PC-9 (cell line): ENCODE measurements around the gene NFASC. TPM values are rescaled to one million over a fixed set of nuclear protein-coding genes. Genes with fewer than 3 reads are reported as not detected.

Source experiments
- BruUV-seq: library from RNA; stranded (reverse); fragments of 400-500 nt; replicated peaks from 2 replicates; lab custom pipeline; 2021; lab: Mats Ljungman, UMichigan
- CTCF ChIA-PET: fragments of 300-600 bp; sonication (Branson Sonifier 250); formaldehyde crosslinking; loops from one replicate; lab custom pipeline; 2022; ENCODE audit warnings: antibody characterized with exemption; lab: Charles Lee
- POLR2A ChIA-PET: fragments of 300-600 bp; sonication (Branson Sonifier 250); formaldehyde crosslinking; loops from one replicate; lab custom pipeline; 2022; ENCODE audit warnings: antibody characterized with exemption; ENCODE audit not compliant: unreplicated experiment; lab: Charles Lee
- DNase-seq, 2 experiments: peaks; one replicate each; pipeline versions ENCODE4 v3.0.0 to v3.0.0-alpha.2; 2015 to 2022; ENCODE audit warnings: mixed read lengths in 1 of 2
- H2AFZ ChIP-seq: fragments of 200-600 bp; sonication (generic); 2 replicates; pipeline ENCODE4 v1.8.1; 2017; ENCODE audit warnings: antibody characterized with exemption
- H3F3A ChIP-seq: fragments of 200-600 bp; sonication (generic); 2 replicates; pipeline ENCODE4 v1.8.1; 2017; ENCODE audit warnings: antibody characterized with exemption, mild to moderate bottlenecking, low read depth; ENCODE audit not compliant: insufficient read depth
- H3K27ac ChIP-seq: fragments of 200-600 bp; sonication (generic); 2 replicates; pipeline ENCODE4 v1.6.1; 2016; ENCODE audit warnings: mixed run types
- H3K27me3 ChIP-seq: fragments of 200-600 bp; sonication (generic); 2 replicates; pipeline ENCODE4 v1.6.1; 2016; ENCODE audit warnings: low read depth, mixed run types; ENCODE audit not compliant: insufficient read depth
- H3K36me3 ChIP-seq: fragments of 200-600 bp; sonication (generic); 2 replicates; pipeline ENCODE4 v1.6.1; 2016; ENCODE audit warnings: low read depth, mixed run types
- H3K4me1 ChIP-seq: fragments of 200-600 bp; sonication (generic); replicated peaks from 2 replicates; pipeline ENCODE4 v1.6.1; 2016; ENCODE audit warnings: mixed run types; ENCODE audit not compliant: insufficient read depth
- H3K4me2 ChIP-seq: fragments of 200-600 bp; sonication (generic); 2 replicates; pipeline ENCODE4 v1.6.1; 2017; ENCODE audit warnings: mixed run types
- H3K4me3 ChIP-seq: fragments of 200-600 bp; sonication (generic); 2 replicates; pipeline ENCODE4 v1.6.1; 2016; ENCODE audit warnings: mixed run types
- H3K79me2 ChIP-seq: fragments of 200-600 bp; sonication (generic); 2 replicates; pipeline ENCODE4 v1.6.1; 2017; ENCODE audit warnings: low read depth, mixed run types
- H3K9me2 ChIP-seq: fragments of 200-600 bp; sonication (generic); 2 replicates; pipeline ENCODE4 v1.8.1; 2017; ENCODE audit warnings: mild to moderate bottlenecking; ENCODE audit not compliant: insufficient read depth
- H3K9me3 ChIP-seq: fragments of 200-600 bp; sonication (generic); 2 replicates; pipeline ENCODE4 v1.8.1; 2016; ENCODE audit warnings: low read depth; ENCODE audit not compliant: insufficient read depth
- H4K20me1 ChIP-seq: fragments of 200-600 bp; sonication (generic); 2 replicates; pipeline ENCODE4 v1.8.1; 2017; ENCODE audit not compliant: insufficient read depth
- EZH2 ChIP-seq: fragments of 200-600 bp; sonication (generic); IDR thresholded peaks from 2 replicates; pipeline ENCODE4 v1.8.0; 2017; ENCODE audit warnings: antibody characterized with exemption, low read depth
- intact Hi-C: fragments of 100-400 bp; cut with micrococcal nuclease; formaldehyde crosslinking; loops from one replicate; pipeline ENCODE4 v1.10.0; 2022; ENCODE audit not compliant: unreplicated experiment
- total RNA-seq: library from RNA; stranded (reverse); gene quantifications from 2 replicates; pipeline ENCODE4 v1.2.3, GENCODE V29; 2021
- TF ChIP-seq, protein P1 (sequence below): fragments of 200-600 bp; sonication (generic); conservative IDR thresholded peaks from 2 replicates; pipeline ENCODE4 v1.6.1; 2017; ENCODE audit warnings: mixed run types, antibody characterized with exemption, mild to moderate bottlenecking, moderate library complexity

Gene NFASC
- total RNA-seq, 1 experiment from 2014 or later = not detected

DNA sequence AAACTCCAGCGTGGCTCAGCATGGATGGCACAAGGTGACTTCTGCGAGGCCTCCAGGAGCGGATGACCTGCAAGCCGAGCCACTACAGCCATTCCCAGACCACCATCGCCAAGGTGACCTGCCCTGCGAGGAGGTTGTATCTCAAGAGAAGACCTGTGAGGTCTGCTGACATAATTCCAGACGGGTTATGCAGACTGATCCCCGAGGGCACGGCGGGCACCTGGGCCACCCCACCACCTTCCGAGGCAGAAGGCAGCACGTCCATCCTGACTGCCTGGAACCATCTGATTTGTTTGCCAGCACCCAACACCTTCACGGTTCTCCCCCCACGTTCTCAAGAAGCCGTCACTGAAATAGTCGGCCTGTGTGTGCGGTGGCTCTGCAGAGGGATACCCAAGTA, 115.5 kb downstream of the NFASC start:
- Histone ChIP-seq H3K4me1 (no peaks in the 10 kb centered on the region), H3K79me2 (no peaks in the 10 kb centered on the region), H2AFZ (no peak overlapping the region), H3K36me3 (no peaks in the 10 kb centered on the region), H3K9me3 (no peaks in the 10 kb centered on the region), H3K4me3 (no peak overlapping the region), H3K27ac (no peak overlapping the region), H3F3A (no peaks in the 10 kb centered on the region), H3K9me2 (no peaks in the 10 kb centered on the region), H4K20me1 (no peaks in the 10 kb centered on the region), H3K4me2 (no peak overlapping the region), H3K27me3 (peaks cover 96% of the 10 kb centered on the region)
- ChIA-PET CTCF (interaction anchor here (1.4 kb wide), 1 partner anchor 76 kb away, joined by 4 read pairs; no protein-coding TSS in a partner anchor), POLR2A (no interaction called here)
- intact Hi-C loops = no loop called here
- DNase-seq = no peak
- no TSS peak for BruUV-seq
- TF ChIP-seq EZH2 = no peak
- TF ChIP-seq, protein P1, sequence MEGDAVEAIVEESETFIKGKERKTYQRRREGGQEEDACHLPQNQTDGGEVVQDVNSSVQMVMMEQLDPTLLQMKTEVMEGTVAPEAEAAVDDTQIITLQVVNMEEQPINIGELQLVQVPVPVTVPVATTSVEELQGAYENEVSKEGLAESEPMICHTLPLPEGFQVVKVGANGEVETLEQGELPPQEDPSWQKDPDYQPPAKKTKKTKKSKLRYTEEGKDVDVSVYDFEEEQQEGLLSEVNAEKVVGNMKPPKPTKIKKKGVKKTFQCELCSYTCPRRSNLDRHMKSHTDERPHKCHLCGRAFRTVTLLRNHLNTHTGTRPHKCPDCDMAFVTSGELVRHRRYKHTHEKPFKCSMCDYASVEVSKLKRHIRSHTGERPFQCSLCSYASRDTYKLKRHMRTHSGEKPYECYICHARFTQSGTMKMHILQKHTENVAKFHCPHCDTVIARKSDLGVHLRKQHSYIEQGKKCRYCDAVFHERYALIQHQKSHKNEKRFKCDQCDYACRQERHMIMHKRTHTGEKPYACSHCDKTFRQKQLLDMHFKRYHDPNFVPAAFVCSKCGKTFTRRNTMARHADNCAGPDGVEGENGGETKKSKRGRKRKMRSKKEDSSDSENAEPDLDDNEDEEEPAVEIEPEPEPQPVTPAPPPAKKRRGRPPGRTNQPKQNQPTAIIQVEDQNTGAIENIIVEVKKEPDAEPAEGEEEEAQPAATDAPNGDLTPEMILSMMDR = no peak

DNA sequence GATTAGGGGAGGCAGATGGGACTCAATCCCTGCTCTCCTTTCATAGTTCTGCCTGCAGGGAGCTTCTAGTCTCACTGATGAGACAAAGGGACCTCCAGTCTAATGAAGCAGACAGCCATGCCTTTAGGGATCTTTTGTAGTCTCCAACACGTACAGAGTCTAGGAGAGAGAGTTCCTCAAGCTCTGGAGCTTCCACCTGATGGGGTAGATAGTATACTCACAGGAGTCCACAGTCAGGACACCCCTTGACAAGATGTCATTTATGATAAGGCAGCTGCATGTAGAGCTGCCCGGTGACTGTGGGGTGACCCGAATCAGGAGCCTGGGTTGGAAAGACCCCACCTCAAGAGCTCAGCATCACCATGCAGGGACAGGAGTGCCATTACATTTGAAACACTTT, 117.0 kb downstream of the NFASC start:
- POLR2A ChIA-PET = no interaction called here
- intact Hi-C loops = no loop called here
- no peak overlapping the region for H3K4me2 ChIP-seq

DNA sequence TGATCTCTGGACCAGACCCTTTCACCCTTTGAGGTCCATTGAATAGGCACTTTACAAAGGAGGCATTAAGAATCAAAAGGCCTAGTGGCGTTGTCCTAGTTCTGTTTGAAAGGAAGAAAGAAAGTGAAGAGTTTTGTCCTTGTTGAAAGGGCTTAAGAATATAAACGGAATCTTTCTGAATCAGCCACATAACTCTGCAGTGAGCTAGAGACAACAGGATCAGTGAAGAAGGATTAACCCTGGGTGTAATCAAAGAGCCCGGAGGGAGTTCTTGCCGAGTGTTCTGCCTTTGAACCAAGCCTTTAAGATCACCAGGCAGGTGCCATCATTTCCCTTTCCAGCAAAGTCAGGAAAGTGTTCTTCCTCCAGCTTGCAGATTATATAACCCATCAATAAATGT, 117.5 kb downstream of the NFASC start:
- Histone ChIP-seq H3K4me3 (no peak overlapping the region), H3K9me2 (no peaks in the 10 kb centered on the region), H3K4me2 (no peak overlapping the region), H3K27me3 (peaks cover 96% of the 10 kb centered on the region), H3F3A (no peaks in the 10 kb centered on the region), H3K4me1 (no peaks in the 10 kb centered on the region), H3K36me3 (no peaks in the 10 kb centered on the region), H4K20me1 (no peaks in the 10 kb centered on the region), H3K27ac (no peak overlapping the region), H3K79me2 (no peaks in the 10 kb centered on the region), H3K9me3 (no peaks in the 10 kb centered on the region), H2AFZ (no peak overlapping the region)
- CTCF ChIA-PET = no interaction called here
- BruUV-seq = no TSS peak
- no peak for DNase-seq
- POLR2A ChIA-PET = no interaction called here
- intact Hi-C loops = no loop called here
- TF ChIP-seq, protein P1 = no peak
- no peak for TF ChIP-seq EZH2

More for the DNA sequence above, 117.0 kb downstream of the NFASC start:
- TF ChIP-seq, protein P1 = no peak
- no peak for TF ChIP-seq EZH2
- peaks cover 96% of the 10 kb centered on the region for H3K27me3 ChIP-seq
- CTCF ChIA-PET = no interaction called here
- no peaks in the 10 kb centered on the region for H3K36me3 ChIP-seq
- no peaks in the 10 kb centered on the region for H3K79me2 ChIP-seq
- H3K27ac ChIP-seq = no peak overlapping the region
- BruUV-seq = no TSS peak
- no peaks in the 10 kb centered on the region for H3K9me3 ChIP-seq
- no peak overlapping the region for H3K4me3 ChIP-seq
- H3K9me2 ChIP-seq = no peaks in the 10 kb centered on the region
- no peaks in the 10 kb centered on the region for H4K20me1 ChIP-seq
- H2AFZ ChIP-seq = no peak overlapping the region
- no peak for DNase-seq
- H3K4me1 ChIP-seq = no peaks in the 10 kb centered on the region
- H3F3A ChIP-seq = no peaks in the 10 kb centered on the region
